ENCODE data around the gene LAMA3. TPM values are rescaled to one million over a fixed set of nuclear protein-coding genes. Genes with fewer than 3 reads are reported as not detected.

Gene LAMA3
- total RNA-seq, 1 experiment from 2014 or later = 5.6 TPM

DNA sequence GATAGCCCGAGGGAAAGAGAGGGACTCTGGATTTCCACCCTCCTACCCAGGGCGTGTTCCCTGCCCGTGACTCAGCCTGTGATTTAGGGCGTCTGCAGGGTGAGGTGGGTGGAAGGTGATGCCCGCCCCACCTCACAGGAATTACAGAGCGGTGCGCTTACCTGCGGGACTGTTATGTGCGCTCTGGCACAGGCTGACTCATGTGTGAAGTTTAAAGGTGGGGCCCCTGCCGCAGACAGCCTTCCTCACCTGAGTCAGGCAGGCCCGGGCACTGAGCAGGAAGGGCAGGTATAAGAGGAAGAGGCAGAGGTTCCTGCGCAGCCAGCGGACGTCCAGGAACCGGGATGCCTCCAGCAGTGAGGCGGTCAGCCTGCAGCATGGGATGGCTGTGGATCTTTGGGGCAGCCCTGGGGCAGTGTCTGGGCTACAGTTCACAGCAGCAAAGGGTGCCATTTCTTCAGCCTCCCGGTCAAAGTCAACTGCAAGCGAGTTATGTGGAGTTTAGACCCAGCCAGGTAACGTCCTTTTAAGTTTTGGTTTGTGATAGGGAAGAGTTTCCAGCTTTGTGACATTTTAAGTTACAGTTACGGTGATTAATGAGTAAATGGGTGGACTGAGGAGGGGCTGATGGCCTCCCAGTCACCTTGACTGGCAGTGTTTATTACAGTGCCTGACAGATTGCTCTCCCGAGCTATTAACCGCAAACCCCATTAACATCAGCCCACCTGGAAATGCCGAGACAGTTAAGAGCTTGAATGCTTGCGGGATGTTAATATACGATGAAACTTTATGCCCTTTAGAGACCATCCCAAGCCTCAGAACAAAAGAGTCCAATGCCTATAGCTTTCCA lies 183.7 kb downstream of the LAMA3 start (continued):
- TF ChIP-seq, protein P1, sequence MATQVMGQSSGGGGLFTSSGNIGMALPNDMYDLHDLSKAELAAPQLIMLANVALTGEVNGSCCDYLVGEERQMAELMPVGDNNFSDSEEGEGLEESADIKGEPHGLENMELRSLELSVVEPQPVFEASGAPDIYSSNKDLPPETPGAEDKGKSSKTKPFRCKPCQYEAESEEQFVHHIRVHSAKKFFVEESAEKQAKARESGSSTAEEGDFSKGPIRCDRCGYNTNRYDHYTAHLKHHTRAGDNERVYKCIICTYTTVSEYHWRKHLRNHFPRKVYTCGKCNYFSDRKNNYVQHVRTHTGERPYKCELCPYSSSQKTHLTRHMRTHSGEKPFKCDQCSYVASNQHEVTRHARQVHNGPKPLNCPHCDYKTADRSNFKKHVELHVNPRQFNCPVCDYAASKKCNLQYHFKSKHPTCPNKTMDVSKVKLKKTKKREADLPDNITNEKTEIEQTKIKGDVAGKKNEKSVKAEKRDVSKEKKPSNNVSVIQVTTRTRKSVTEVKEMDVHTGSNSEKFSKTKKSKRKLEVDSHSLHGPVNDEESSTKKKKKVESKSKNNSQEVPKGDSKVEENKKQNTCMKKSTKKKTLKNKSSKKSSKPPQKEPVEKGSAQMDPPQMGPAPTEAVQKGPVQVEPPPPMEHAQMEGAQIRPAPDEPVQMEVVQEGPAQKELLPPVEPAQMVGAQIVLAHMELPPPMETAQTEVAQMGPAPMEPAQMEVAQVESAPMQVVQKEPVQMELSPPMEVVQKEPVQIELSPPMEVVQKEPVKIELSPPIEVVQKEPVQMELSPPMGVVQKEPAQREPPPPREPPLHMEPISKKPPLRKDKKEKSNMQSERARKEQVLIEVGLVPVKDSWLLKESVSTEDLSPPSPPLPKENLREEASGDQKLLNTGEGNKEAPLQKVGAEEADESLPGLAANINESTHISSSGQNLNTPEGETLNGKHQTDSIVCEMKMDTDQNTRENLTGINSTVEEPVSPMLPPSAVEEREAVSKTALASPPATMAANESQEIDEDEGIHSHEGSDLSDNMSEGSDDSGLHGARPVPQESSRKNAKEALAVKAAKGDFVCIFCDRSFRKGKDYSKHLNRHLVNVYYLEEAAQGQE (IDR thresholded peaks at IDR 0.05; ENCODE audit: low read depth) = no peak
- no peak for TF ChIP-seq ZNF274 (IDR thresholded peaks at IDR 0.05; ENCODE audit: low read depth, low read length)
- TF ChIP-seq, protein P2, sequence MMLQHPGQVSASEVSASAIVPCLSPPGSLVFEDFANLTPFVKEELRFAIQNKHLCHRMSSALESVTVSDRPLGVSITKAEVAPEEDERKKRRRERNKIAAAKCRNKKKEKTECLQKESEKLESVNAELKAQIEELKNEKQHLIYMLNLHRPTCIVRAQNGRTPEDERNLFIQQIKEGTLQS (IDR thresholded peaks at IDR 0.05) = no peak

DNA sequence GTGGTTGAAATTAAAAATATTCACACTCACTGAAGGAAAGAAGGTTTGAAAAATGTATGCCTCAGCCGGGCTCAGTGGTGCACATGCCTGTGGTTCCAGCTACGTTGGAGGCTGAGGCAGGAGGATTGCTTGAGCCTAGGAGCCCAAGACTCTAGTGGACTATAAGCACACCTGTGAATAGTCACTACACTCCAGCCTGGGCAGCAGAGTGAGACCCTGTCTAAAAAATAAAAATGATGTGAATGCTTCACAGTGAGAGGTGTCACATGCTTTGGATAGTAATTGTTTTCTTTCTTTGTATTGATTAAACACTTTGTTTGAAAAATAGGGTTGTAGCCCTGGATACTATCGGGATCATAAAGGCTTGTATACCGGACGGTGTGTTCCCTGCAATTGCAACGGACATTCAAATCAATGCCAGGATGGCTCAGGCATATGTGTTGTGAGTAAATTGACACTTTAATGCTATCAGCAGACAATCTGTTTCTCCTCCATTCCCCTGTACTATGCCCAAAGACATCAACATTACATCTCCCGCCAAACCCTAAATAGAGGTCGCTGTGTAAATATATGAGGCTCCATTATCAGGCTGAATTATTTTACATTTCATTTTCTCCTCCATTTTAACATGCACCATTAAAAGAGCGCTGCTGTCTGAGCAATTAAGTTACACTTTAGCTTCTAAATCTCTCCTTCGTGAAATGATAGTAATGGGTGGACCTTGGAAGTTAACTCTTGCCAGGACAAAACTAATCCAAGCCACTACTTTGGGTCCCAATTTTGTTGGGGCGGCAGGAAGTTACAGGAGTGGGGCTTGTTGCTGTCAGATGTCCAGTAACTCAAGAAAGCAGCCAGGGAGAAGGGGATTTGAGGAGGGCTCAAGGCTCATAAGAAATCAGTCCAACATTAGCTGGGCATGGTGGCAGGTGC lies 187.0 kb downstream of the LAMA3 start:
- Histone ChIP-seq H3K4me3 (replicated peaks in 1 of 2; ENCODE audit: low read depth in 1 of 2, low read length in 2 of 2) (no peak overlapping the region), H3K9me2 (ENCODE audit: insufficient read depth) (no peaks in the 10 kb centered on the region), H3K36me3 (ENCODE audit: control insufficient read depth in 1 of 2, insufficient read depth in 2 of 2, low read length in 2 of 2) (no peaks in the 10 kb centered on the region), H3K27me3 (ENCODE audit: insufficient read depth, low read length) (no peaks in the 10 kb centered on the region), H3K79me2 (ENCODE audit: insufficient read depth, low read length) (no peaks in the 10 kb centered on the region), H2AFZ (ENCODE audit: low read depth, low read length, poor library complexity, severe bottlenecking) (no peak overlapping the region), H3K9me3 (ENCODE audit: control insufficient read depth in 1 of 2, insufficient read depth in 1 of 2, low read depth in 1 of 2, low read length in 2 of 2) (no peaks in the 10 kb centered on the region), H3K4me2 (ENCODE audit: low read length) (no peak overlapping the region), H3K27ac (ENCODE audit: low read depth, low read length) (no peak overlapping the region), H3K9ac (ENCODE audit: low read length) (no peak overlapping the region), H4K20me1 (ENCODE audit: insufficient read depth) (no peaks in the 10 kb centered on the region), H3K4me1 (ENCODE audit: control insufficient read depth in 1 of 2, insufficient read depth in 2 of 2, low read length in 2 of 2) (peaks cover 22 to 28% of the 10 kb centered on the region in 2 experiments)
- POLR2A ChIA-PET = no interaction called here
- BruUV-seq (replicated peaks) = no TSS peak
- DNase-seq (ENCODE audit: low read depth, low spot score) (no peak), ATAC-seq (no peak)
- CTCF ChIA-PET = no interaction called here
- intact Hi-C loops (cut with micrococcal nuclease) = no loop called here
- RAD21 ChIA-PET (ENCODE audit: low non-redundant PET in 1 of 2, low total read pairs in 2 of 2, uncharacterized antibody in 2 of 2, unreplicated experiment in 2 of 2) = no interaction called here
- TF ChIP-seq, protein P1 (IDR thresholded peaks at IDR 0.05; ENCODE audit: low read depth) = no peak
- no peak for TF ChIP-seq CBX3 (IDR thresholded peaks at IDR 0.05; ENCODE audit: low read depth)
- TF ChIP-seq POLR2A (IDR thresholded peaks at IDR 0.05; ENCODE audit: borderline replicate concordance, extremely low read depth, insufficient read depth, insufficient read length) = no peak
- TF ChIP-seq POLR2AphosphoS5 (IDR thresholded peaks at IDR 0.05; ENCODE audit: low read depth, low read length) = no peak
- TF ChIP-seq, protein P3, sequence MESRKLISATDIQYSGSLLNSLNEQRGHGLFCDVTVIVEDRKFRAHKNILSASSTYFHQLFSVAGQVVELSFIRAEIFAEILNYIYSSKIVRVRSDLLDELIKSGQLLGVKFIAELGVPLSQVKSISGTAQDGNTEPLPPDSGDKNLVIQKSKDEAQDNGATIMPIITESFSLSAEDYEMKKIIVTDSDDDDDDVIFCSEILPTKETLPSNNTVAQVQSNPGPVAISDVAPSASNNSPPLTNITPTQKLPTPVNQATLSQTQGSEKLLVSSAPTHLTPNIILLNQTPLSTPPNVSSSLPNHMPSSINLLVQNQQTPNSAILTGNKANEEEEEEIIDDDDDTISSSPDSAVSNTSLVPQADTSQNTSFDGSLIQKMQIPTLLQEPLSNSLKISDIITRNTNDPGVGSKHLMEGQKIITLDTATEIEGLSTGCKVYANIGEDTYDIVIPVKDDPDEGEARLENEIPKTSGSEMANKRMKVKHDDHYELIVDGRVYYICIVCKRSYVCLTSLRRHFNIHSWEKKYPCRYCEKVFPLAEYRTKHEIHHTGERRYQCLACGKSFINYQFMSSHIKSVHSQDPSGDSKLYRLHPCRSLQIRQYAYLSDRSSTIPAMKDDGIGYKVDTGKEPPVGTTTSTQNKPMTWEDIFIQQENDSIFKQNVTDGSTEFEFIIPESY (IDR thresholded peaks at IDR 0.05; ENCODE audit: extremely low read depth, insufficient replicate concordance, low read length) = no peak
- TF ChIP-seq YY1 (IDR thresholded peaks at IDR 0.05; ENCODE audit: extremely low read depth, insufficient replicate concordance, low read depth, low read length) = no peak
- TF ChIP-seq EZH2 (IDR thresholded peaks at IDR 0.05) = no peak
- TF ChIP-seq RAD21 (IDR thresholded peaks at IDR 0.05; ENCODE audit: low read depth) = no peak
- no peak for TF ChIP-seq EZH2phosphoT487 (IDR thresholded peaks at IDR 0.05; ENCODE audit: borderline replicate concordance)

All from HCT116 (cell line).